NCI-H1105 (cell line): ENCODE data around the gene ARHGEF25.
"Not testable (repeated sequence)": the region's sequence is repeated elsewhere in the genome, so short reads cannot be mapped to it uniquely, and the experiment has no call there.

Experiments
- DNase-seq: peaks from one replicate; lab custom pipeline; 2025; lab: John Stamatoyannopoulos, UW

ARHGEF25 gene

DNA sequence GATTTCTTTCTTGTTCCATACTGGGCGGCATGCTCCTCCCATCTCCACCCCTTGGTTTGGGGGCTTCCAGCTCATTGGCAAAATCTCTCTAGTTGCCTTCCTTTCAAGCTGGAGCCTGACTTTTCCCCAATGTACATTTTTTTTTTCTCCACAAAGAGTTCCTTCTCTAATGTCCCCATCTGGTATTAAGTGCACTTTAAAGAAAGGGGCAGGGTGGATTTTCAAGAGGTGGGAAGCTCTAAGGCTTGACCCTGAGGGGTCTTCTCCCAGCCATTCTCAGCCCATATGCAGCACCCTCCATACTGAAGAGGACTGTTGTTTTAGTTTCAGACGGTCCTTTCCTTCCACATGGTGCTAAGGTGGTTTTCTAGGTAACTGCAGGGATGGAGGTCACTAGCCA, 26.1 kb upstream of the ARHGEF25 start:
- DNase-seq = no peak

DNA sequence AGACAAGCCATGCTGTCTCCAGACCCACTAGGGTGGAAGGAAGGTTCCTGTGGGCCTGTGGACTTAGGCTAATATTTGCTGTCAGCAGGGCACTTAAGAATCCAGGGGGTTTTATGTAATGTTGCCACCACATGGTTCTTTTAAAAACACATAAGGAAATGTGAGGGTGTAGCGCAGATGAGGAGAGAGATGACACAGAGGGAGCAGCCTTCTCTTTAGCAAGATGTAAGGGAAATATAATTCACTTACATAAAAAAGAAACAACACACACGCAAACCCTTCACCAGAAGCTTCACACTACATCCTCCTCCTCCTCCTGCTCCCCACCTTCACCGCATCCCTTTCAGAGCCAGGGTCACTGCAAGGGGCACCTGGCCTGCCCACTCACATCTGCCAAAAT, 25.1 kb upstream of the ARHGEF25 start:
- no peak for DNase-seq

DNA sequence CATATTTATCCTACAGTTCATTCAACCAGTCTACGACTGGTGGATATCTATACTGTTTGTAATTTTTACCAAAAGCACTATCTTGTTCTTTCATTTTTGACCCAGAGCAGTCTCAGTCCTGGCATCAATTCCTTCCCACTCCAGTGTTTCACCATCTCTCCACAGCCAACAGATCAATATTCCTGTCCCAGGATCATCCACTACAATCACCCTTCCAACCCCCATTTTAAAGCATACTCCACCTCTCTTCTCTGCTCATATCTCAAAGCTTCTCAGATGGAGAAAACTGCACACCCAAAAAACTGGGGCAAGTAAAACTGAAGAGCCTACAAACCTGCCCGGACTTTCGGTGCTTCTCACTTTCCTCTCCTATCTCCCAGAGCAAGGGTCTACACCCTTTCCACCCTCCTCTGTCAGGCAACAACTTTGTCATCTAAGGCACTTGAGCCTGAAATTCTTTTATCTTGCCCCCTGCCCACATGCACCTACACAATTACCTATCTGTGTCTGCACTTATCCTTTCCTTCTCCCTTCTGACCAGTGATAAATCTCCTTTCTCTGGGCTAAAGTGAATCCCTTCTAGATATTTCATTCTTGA, 24.3 kb upstream of the ARHGEF25 start:
- no peak for DNase-seq

DNA sequence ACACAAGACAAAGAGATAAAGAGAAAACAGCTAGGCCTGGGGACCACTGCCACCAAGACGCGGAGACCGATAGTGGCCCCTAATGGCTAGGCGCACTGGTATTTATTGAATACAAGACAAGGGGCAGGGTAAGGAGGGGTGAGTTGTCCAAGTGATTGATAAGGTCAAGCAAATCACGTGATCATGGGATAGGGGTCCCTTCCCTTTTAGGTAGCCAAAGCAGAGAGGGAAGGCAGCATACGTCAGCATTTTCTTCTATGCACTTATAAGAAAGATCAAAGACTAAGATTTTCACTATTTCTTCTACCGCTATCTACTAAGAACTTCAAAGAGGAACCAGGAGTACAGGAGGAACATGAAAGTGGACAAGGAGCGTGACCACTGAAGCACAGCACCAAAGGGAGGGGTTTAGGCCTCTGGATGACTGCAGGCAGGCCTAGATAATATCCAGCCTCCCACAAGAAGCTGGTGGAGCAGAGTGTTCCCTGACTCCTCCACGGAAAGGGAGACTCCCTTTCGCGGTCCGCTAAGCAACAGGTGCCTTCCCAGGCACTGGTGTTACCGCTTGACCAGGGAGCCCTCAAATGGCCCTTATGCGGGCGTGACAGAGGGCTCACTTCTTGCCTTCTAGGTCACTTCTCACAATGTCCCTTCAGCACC, 22.2 kb upstream of the ARHGEF25 start:
- DNase-seq = not testable (repeated sequence)

DNA sequence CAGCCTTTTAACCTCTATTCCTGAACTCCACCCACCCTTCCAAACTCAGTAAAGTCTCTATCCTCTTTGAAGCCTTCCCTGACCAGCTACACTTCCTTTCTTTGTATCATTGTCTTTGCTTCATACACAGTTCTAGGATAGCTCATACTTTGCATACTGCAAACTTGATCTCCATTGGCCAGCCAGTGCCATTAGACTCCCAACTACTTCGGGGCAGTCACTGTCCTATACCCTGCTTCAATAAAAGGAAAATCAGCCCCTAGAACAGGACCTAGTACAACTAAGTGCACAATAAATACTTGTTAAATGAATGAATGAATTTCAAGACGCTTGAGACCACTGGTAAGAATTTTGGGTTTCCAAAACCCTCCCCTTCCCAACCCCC, 20.8 kb upstream of the ARHGEF25 start:
- no peak for DNase-seq

DNA sequence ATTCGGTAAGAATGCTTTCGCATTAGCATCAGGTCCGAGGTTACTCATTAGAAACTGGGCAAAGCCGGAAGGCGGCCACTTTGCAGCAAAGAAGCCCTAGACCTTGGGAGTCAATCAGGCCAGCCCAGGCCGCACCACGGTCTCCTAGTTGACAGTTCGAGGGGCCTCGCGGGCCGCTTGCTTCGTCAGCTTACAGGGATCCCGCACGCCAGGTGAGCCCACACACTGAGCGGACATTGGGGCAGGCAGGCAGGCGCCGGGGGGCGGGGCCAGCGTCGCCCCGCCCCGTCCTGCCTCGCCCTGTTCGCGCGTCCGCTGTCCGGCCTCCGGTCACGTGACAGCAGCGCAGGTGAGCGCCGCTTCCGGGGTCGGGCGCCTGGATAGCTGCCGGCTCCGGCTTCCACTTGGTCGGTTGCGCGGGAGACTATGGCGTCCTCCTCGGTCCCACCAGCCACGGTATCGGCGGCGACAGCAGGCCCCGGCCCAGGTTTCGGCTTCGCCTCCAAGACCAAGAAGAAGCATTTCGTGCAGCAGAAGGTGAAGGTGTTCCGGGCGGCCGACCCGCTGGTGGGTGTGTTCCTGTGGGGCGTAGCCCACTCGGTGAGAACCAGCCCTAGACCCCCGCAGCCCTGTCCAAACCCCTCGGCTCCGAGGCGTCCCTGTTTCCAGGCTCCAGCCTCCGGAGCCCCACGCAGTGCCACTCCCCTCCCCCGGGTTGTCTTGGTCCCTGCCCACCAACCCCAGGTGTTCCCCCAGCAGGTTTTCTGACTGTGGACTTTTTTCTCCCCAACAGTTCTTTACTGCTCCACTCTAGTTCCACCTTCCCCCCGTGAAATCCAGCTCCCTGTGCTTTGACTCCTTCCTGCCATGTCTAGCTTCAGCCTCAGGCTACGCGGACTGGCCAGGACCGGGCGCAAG, 20.1 kb upstream of the ARHGEF25 start, which contains the start of gene PIP4K2C:
Gene PIP4K2C (plus strand): TSS at position 329 of the 918 bp plus-strand sequence. CDS start 98 bp downstream, at position 427.
- peak; percentile 76 for DNase-seq

DNA sequence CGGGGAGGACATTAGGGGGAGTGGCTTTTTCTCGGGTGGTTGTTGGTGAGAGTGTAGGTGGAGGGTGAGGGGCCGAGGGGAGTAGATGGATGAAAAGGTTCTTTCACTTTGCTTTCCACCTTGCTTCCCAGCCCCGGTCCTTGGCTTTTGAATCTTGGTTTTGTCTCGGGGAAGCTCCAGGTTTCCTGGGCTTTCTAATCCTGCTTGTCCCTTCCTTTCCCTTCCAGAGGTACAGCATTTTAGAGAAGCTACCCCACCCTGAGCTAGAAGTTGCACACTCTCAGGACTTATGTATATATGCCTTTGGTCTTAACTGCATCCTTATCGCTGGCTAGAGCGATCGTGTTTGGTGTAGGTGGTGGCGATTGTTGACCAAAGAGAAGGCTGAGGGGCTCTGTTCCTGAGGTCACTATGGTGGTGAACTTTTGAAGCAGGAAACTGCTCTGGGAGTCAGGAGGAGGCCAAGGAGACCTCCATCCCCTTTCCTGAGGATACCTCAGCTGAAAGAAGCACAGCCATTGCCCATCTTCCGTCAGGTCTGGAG, 19.4 kb upstream of the ARHGEF25 start:
- no peak for DNase-seq

DNA sequence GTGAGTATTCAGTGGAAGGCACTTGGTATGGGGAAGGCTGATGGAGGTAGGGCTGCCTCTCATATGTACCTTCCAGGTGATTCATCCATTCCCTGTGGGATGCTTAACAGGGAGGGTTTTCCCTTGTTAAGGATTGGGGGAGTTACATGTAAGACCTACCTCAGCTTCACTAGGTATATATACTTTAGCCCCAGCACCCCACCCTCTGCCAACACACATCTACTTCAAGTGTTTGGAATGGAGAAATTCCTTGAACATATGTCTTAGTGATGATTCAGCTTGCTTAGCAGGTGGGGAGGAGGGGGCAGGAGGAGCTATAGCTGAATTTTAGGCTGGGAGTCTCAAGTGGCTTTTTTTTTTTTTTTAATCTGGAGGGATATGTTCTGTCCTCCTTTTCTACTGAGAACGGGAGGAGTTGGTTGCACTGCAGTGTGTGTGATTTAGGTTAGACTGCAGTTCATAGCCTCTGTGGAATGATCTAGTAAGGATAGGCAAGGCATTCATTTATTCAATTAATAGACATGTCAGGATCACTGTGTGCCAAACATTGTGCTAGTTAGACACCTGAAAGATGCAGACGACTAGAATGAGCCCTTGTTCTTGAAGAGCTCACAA, 18.6 kb upstream of the ARHGEF25 start:
- DNase-seq = no peak

DNA sequence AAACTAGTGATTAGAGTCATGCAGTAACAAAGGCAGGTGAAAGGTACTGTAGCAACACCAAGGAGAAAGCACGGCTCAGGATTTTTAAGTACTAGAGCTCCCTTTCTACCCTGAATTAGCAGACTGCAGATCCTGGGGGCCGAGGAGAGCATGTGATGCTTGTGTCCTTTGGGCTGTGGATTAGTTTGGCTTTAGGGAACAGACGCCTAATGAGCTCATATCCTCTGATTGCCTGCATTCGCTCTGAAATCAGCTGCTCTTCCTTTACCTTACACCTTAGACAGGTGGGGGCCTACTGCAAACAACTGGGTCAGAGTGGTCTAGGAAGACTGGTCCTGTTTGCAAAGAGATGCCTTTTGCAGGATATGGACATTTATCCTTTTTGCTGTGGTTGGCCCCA, 18.0 kb upstream of the ARHGEF25 start:
- DNase-seq = no peak

DNA sequence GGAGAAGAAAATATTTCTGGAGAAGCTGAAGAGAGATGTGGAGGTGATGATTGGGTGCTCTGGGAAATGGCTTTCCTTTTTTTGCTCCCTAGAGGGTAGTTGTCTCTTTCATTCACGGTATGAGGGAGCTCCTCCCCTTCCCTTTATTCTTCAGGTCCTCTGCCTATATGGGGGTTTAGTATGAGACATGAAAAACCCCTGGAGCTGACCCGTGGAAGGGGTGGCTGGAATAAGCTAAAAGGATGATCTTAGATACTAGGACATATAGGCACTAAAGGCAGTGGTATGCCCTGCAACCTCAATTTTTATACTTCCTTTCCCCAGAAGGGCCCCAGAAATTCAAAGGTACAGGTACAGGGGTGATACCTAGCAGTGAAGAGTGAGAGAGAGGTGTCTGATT, 10.8 kb upstream of the ARHGEF25 start:
- DNase-seq = no peak

DNA sequence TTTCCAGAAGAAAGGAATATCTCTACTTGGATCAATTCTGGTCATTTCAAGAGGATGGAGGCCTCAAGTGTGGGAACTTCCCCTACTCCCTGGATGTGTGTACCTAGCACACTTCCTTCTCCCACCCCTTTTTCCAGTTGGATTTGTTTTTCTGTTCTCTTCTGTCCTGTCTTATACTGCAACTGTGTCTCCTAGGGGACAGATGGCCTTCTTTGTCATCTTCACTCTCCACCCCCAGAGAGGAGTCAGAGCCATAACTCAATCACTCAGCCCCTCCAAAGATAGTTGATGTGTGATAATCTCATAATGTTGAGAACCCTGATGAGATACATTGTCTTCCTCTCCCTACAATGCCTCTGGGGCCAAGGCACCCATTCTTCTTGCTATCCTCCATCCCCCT, 8.7 kb upstream of the ARHGEF25 start:
- no peak for DNase-seq

DNA sequence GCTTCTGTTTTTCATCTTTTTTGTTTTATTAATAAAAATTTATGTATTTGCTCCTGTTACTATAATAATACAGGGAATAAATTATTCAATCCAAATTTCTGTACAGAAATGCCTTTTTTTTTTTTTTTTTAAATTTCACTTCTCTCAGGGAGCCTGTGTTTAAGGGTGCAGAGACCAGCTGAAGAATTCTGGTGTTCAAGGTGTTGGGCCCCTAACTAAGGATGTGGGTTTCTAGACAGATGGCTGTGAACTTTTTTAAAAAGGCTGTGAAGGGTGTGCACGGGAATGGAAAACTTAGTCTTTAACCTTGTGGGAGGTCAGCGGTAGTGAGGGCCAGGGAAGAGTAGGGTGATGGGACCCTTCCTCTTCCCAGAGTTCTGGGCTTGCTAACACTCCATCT, 7.9 kb upstream of the ARHGEF25 start:
- DNase-seq = no peak

DNA sequence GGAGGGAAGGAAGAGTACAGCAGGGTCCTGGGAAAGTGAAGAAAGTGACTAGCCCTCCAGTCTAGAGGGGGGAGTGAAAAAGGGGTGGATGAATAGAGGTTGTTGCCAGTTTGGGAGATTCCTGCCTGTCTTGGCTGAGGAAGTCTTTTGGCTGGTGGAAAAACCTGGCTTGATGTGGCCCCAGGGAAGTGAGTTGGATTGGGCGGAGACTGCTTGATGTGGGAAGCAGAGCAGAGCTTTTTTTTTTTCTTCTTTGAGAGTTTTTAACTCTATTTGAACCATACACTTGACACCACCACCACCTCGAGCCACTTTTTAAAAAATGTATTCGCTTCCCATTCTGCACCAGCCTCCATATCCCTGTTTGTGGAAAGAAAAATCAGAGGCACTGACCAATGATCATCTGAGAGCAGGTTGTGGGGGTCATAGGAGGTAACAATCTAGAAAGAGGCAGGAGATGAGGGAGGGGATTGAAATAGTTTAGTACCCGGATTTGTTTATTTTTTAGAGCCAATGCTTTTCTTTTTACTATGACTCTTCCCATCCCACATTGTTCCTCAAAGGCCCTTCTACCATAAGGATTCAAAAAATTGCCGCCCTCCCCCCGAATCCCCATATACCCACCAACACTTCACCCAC, 7.3 kb upstream of the ARHGEF25 start:
- DNase-seq = no peak

DNA sequence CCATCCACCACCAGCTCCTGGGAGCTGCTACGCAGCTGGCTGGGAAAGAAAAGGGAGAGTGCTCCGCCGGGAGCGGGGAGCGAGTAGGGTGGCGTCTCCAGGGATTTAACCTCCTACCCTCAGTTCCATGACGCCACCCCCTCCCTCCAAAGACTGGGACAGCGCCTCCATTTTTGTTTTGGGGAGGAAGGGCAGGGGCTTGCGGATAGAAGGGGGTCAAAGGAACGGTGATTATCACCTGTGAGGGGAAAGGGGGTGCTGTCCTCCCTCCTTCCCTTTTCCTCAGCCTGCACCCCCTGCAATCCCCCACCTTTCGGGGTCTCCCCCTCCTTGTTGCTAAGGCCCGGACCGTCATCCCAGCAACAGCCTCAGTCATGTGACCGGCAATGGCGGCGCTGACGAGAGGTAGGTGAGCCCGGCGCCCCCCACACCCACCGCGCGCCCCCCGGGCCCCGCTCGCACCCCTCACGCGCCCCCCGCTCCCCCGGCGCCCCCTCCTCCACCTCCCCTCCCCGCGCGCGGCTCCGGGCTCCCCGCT, 6.7 kb upstream of the ARHGEF25 start, which contains the start of gene DTX3:
Gene DTX3 (plus strand): TSS at position 371 of the 538 bp plus-strand sequence. CDS start 1,694 bp downstream, outside the sequence.
- DNase-seq = peak; percentile 43

DNA sequence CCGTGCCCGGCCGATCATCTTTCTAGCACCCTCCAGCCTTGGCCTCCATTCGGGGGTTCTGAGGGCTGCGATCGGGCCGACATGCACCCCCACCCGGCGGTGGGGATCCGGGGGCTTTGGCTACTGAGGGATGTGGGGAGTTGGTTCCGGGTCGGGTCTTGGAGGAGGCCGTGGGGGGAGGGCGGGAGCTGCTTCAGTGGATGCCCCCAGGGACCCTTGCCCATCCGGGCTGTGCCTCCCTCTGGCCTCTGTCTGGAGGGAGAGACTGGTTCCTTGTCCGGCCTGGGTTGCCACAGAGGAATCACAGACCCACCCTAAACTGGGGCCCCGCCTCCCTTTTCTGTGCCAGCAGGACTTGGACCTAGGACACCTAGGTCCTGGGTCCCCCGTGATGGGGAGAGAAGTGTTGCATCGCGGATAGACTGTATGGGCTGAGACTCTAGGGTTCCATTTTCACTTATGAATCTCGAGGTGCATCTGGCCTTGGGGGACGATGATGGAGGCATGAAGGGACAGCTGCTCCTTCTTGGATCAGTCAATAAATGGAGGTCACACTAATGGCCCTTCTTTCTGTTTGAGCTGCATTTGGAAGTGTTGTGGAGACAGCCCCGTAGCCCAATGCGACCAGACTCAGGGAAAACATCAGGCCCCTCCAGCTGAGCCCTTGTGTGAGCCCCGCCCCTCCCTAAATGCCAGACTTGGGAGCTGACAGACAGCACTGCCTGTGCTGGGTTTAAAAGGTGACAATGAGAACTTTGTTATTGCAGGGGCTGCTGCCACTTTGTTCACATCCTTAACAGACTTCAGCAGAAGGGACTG, 6.0 kb upstream of the ARHGEF25 start:
- DNase-seq = no peak

DNA sequence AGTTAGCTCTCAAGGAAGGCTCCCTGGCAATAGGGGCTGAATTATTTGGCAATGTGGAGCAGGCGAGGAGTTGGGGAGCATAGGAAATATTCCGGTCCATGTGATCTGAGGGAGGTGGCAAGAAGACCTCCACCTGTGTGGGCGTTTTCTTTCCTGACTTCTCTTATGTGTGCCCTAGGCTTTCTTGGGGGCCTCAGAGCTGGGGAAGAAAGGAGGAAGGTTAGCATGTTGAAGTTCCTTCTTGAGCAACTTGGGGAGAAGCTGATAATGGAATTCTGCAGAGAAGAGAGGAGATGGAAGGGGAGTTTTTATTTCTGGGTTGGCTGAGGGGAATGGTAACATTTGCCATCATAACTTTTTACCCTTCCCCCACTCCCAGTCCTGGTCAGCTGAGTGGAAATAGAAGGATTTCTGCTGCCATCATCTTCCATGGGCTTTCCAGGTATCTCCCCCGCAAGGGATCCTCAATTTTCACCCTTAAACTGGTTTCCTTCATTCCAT, 5.4 kb upstream of the ARHGEF25 start:
- DNase-seq = no peak

DNA sequence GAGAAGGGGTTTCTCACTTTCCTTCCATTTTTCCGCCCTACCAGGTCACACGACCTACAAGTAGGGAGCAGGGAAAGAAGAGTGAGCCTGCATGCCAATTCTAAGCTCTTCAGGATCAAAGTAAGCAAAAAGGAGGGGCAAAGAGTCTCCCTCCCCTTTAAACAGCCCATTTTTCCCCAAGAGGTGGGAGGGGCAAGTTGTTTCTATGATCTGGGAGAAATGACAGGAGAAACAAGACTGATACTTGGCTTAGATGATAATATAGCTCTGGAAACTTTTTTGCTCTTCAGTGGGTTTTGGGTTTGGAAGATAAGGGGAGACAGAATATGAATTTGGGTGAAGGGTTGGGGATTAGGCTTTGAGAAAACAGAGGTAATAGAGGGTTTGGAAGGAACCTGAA, 4.8 kb upstream of the ARHGEF25 start:
- no peak for DNase-seq

DNA sequence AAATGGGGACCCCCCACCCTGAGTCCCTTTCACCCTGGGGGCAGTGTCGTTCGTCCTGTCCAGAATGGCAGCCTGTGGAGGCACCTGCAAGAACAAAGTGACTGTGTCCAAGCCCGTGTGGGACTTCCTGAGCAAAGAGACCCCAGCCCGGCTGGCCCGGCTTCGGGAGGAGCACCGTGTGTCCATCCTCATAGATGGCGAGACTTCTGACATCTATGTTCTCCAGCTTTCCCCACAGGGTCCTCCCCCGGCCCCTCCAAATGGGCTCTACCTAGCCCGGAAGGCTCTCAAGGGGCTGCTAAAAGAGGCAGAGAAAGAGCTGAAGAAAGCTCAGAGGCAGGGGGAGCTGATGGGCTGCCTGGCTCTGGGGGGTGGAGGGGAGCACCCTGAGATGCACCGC, 4.4 kb upstream of the ARHGEF25 start:
- DNase-seq = no peak

DNA sequence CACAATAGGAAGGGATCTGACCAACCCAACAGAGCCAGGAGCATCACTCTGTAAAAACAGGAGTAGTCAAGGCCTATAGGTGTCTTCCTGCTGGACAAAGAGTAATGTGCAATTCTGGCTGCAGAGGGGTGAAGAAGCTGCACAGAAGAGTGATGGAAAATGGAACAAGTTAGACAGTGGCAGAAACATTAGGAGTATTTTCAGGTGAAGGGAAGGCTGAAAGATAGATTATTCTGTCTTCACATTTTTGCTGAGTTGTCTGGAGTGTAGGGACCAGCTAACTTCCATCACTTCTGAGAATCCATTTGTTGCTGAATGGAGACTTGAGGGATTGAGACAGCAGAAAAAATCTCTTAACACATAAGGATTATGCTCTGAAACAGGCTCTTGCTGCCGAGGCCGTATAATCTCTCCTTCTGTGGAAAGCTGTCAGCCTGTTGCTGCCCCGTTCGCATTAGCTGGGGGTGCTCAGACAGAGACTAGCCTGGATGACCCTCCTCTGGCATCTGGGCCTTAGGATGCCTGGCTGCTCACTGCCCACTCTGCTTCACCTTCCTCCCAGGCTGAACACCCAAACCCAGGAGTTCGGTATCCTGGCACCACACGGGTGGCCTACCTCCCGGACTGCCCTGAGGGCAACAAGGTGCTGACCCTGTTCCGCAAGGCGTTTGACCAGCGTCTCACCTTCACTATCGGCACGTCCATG, 3.1 kb upstream of the ARHGEF25 start:
- DNase-seq = no peak
